GM18520 (cell line): ENCODE measurements around the gene TCN2.
"Not testable (repeated sequence)": the region's sequence is repeated elsewhere in the genome, so short reads cannot be mapped to it uniquely, and the experiment has no call there.

Source experiments
- ATAC-seq: cut with Tn5 transposase; IDR thresholded peaks from one replicate; pipeline ENCODE4 v1.9.1; 2021; ENCODE audit not compliant: unreplicated experiment

The TCN2 gene

GRCh38 chr22:30609260-30610185 is 2.5 kb downstream of the TCN2 start:
- ATAC-seq, result no peak

GRCh38 chr22:30610299-30610698 is 3.3 kb downstream of the TCN2 start:
- ATAC-seq, result no peak

GRCh38 chr22:30611197-30611596 is 4.2 kb downstream of the TCN2 start:
- no peak for ATAC-seq

GRCh38 chr22:30612789-30613188 is 5.8 kb downstream of the TCN2 start:
- no peak for ATAC-seq

GRCh38 chr22:30614268-30614667 is 7.3 kb downstream of the TCN2 start:
- ATAC-seq, result no peak

GRCh38 chr22:30614879-30615278 is 7.9 kb downstream of the TCN2 start:
- ATAC-seq, result no peak

- ATAC-seq, result no peak
Measured at GRCh38 chr22:30615543-30615954, 8.6 kb downstream of the TCN2 start.

- no peak for ATAC-seq
Measured at GRCh38 chr22:30617819-30618218, 10.8 kb downstream of the TCN2 start.

GRCh38 chr22:30619909-30620308 is 12.9 kb downstream of the TCN2 start:
- not testable (repeated sequence) for ATAC-seq

- no peak for ATAC-seq
Measured at GRCh38 chr22:30626413-30626812, 19.4 kb downstream of the TCN2 start.

GRCh38 chr22:30627471-30627870 is 20.5 kb downstream of the TCN2 start:
- no peak for ATAC-seq

GRCh38 chr22:30628491-30628890 is 21.5 kb downstream of the TCN2 start:
- no peak for ATAC-seq

- ATAC-seq, result not testable (repeated sequence)
Measured at GRCh38 chr22:30631469-30631868, 24.5 kb downstream of the TCN2 start.

GRCh38 chr22:30634471-30635233 is 27.7 kb downstream of the TCN2 start:
- ATAC-seq, result peak; percentile 48

GRCh38 chr22:30635273-30636225 is 28.6 kb downstream of the TCN2 start, which contains the start of gene SLC35E4:
TSS of gene SLC35E4 (plus strand) at chr22:30635781. CDS start at chr22:30636451, 670 bp downstream.
- peak; percentile 43 for ATAC-seq

- no peak for ATAC-seq
Measured at GRCh38 chr22:30636226-30637077, 29.5 kb downstream of the TCN2 start.

GRCh38 chr22:30637701-30638114 is 30.7 kb downstream of the TCN2 start:
- no peak for ATAC-seq

GRCh38 chr22:30640361-30640760 is 33.4 kb downstream of the TCN2 start:
- ATAC-seq, result no peak

- no peak for ATAC-seq
Measured at GRCh38 chr22:30640839-30641430, 34.0 kb downstream of the TCN2 start.
